NCI-H748 (cell line): Measurements from ENCODE around the gene PLEKHO2.
A peak's percentile ranks its signal among the peaks of the same experiment; 100 is the strongest.

Experiments used
- DNase-seq: peaks from one replicate; lab custom pipeline; 2025; ENCODE audit not compliant: unreplicated experiment; lab: John Stamatoyannopoulos, UW

Gene PLEKHO2

DNA sequence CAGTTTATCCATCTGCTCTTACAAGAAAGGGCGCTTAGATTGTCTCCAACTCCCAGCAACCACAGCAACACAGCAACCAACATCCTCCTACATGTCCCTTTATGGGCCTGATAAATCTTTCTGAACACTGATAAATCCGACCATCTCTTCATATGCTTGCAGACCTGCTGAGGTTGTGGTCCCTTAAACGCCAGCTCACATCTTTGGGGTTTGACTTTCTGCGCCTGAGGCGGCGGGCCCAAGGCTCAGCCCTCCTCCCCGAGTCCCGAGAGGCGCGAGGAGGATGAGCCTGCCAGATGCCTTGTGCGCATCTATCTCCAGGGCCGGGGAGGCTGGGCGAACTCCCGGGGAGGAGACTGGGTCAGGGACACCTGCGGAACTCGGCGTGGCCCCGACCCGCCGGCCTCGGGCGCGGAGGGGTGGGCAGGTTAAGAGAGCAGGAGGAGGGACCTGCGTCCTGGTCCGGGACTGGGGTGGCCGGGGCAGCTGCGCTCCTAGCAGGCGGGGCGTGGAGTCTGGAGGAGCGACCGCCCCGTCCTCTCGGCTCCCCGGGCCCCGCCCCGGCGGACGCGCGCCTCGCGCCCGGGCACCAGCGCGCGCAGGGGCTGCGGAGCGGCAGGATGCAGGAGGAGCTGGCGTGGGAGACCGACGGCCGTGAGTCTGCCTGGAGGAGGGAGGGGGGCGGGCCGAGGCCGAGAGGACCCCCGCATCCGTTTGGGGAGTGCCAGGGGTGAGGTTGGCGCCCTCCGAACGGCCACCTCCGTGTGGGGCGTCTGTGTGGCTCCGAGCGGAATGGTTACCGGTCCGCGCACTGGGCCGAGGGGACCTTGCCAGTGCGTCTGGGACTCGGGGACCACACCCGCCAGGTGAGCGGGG lies 69.8 kb downstream of the PLEKHO2 start, which contains the start of gene ANKDD1A:
Gene ANKDD1A, plus strand, starts transcription at position 592 of the 876 bp plus-strand sequence. Its CDS starts 29 bp downstream, at position 621.
- DNase-seq: peak; percentile 77

DNA sequence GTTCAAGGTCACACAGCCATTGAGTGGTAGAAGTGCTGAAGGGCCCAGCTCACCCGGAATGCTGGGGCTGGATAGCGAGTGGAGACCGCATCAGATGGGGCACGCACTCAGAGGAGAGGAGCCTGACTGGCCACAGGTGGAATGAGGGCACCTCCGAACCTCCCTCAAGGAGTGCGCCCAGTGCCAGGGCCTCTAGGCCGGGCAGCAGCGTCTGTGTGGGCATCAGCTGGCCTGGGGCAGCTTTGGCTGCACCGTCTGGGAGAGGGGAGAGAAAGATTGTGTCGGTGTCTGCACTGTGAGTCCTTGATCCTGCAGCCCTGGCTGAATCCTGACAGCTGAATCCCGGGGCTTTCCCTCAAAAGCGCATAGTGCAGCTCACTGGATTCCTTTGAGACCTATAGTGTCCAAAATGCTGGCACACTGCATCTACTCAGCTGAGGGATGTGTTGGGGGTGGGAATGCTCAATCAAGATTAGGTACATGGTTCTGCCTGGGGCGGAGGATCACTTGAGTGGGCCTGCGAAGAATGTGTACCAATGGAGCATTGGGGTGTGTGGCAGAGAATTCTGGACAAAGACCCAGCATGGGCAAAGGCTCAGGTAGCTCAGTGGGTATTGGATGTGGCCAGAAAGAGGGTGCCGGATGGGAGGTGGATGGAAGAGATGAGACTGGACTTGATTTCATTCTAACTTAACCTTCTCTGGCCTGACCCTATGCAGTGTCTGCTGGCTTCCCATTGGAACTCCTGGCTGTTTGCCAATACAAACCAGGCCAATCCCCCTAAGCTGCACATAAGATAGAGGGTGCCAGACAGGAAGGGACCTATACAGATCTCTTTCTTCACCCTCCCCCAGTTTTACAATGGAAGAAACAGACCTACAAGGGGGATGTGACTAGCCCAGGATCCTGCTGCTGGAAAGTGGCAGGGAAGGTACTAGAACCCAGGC lies 70.9 kb downstream of the PLEKHO2 start:
- DNase-seq: no peak

DNA sequence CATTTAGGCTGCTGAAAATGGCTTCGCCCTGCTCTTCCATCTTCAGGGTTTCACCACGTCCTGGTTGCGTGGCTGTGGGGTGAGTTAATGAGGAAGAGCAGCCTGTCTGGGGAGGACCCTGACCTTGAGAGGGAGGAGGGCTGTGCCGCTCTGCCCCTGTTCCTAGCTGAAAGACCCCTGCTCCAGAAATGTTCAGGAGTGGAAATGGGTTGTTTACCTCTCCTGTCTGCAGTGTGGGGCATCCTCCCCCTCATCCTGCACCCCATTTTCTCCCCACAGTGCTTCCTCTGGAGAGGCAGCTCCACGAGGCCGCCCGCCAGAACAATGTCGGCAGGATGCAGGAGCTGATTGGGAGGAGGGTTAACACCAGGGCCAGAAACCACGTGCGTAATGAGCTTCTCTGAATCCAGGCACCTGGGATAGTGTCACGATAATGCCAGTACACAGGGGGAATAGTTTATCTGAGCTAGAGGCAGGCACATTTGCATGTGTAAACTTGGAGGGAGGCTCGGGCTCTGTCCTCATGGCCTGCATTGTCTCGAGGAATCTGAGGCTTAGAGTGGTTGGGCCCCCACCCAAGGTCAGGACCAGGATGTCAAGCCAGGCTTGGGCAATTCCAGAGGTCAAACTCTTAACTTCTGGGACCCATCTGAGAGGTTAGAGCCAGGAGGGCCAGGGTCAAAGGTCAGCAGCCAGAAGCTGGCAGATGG lies 74.0 kb downstream of the PLEKHO2 start:
- no peak for DNase-seq

DNA sequence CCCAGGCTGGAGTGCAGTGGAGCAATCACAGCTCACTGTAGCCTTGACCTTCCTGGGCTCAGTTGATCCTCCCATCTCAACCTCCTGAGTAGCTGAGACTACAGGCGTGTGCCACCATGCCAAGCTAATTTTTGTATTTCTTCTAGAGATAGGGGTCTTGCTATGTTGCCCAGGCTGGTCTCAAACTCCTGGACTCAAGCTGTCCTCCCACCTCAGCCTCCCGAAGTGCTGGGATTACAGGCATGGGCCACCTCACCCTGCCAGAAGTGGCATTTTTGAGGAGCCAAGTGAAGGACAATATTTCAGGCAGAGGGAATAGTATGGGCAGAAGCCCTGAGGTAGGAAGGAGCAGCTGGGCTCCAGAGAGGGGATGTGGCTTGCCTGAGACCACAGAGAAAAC lies 74.7 kb downstream of the PLEKHO2 start:
- no peak for DNase-seq

DNA sequence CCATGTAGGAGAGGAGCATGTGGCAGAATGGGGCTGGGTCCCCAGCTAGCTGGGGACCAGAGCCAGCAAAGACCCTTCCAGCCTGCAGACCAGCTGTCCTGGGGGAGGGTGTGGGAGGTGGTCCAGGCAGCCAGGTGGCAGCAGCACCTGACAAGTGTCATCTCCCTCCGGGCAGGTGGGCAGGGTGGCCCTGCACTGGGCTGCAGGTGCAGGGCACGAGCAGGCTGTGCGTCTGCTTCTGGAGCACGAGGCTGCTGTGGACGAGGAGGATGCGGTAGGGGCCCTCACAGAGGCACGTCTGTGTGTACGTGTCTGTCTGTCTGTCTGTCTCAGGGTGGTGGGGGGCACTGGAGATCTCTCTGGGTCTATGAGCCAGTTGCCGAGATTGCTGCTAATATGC lies 75.5 kb downstream of the PLEKHO2 start:
- no peak for DNase-seq
